ENCODE results near the gene ACOT6.
"Not testable (repeated sequence)": the region's sequence is repeated elsewhere in the genome, so short reads cannot be mapped to it uniquely, and the experiment has no call there.

ACOT6 gene

DNA sequence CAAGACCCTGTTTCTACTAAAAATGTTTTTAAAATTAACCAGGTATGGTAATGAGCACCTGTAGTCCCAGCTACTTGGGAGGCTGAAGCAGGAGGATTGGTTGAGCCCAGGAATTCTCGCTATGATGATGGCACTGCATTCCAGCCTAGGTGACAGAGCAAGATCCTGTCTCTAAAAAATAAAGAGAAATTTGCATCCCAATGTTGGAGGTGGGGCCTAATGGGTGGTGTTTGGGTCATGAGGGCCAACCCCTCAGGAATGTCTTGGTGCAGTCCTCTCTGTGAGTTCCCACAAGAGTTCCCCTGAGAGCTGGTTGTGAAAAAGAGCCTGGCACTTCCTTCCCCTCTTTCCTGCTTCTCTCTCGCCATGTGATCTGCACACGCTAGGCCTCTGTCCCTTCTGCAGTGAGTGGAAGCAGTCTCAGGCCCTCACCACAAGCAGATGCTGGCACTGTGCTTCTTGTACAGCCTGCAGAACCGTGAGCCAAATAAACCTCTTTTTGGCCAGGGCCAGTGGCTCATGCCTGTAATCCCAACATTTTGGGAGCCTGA lies 11.3 kb downstream of the ACOT6 start:
- Histone ChIP-seq H3K4me3 (ENCODE audit: low read depth in 1 of 2, low read length in 2 of 2) (no peak overlapping the region), H3K36me3 (ENCODE audit: control insufficient read depth in 1 of 2, insufficient read depth in 2 of 2, low read length in 2 of 2) (no peaks in the 10 kb centered on the region), H3K27me3 (ENCODE audit: control insufficient read depth in 1 of 2, insufficient read depth in 2 of 2, low read length in 2 of 2) (no peaks in the 10 kb centered on the region), H3K4me1 (ENCODE audit: control insufficient read depth in 1 of 2, insufficient read depth in 2 of 2, low read length in 2 of 2) (no peaks in the 10 kb centered on the region), H3K9me3 (ENCODE audit: control insufficient read depth in 1 of 2, low read length in 2 of 2) (no peaks in the 10 kb centered on the region), H3K9ac (ENCODE audit: low read depth in 1 of 2, low read length in 2 of 2) (no peak overlapping the region), H3K27ac (ENCODE audit: low read depth, low read length) (no peak overlapping the region)

DNA sequence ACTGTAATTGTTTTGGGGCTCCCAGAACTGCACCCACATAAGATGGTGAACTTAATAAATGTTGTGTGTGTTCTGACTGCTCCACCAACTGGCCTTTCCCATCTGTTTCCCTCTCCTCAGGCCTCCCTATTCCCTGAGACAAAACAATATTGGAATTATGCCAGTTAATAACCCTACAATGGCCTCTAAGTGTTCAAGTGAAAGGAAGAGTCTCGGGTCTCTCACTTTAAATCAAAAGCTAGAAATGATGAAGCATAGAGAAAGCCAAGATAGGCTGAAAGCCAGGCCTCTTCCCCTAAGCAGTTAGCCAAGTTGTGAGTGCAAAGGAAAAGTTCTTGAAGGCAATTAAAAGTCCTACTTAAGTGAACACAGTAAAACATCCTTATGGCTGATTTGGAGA lies 13.4 kb downstream of the ACOT6 start:
- Histone ChIP-seq H3K4me1 (ENCODE audit: control insufficient read depth in 1 of 2, insufficient read depth in 2 of 2, low read length in 2 of 2) (no peaks in the 10 kb centered on the region), H3K36me3 (ENCODE audit: control insufficient read depth in 1 of 2, insufficient read depth in 2 of 2, low read length in 2 of 2) (no peaks in the 10 kb centered on the region), H3K27ac (ENCODE audit: low read depth, low read length) (no peak overlapping the region), H3K27me3 (ENCODE audit: control insufficient read depth in 1 of 2, insufficient read depth in 2 of 2, low read length in 2 of 2) (no peaks in the 10 kb centered on the region), H3K4me3 (ENCODE audit: low read depth in 1 of 2, low read length in 2 of 2) (no peak overlapping the region), H3K9ac (ENCODE audit: low read depth in 1 of 2, low read length in 2 of 2) (no peak overlapping the region), H3K9me3 (ENCODE audit: control insufficient read depth in 1 of 2, low read length in 2 of 2) (no peaks in the 10 kb centered on the region)

DNA sequence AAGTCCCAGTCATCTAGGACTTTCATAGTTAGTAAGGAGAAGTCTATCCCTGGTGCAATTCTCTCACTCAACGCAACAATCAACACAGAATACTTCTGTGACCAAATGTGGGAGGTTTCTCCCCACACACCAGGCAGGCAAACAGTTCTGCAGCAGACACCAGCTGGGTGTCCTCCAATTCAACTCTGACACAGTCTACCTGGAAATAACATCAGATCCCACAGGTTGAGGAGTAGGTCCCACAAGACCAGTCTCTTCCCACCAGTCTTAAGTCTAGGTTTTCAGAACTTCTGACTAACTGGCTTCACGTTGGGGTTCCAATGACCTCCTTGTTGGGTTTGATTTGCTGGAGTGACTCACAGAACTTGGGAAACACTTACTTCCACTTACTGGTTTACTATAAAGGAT lies 14.8 kb downstream of the ACOT6 start:
- no peak overlapping the region for H3K27ac ChIP-seq (ENCODE audit: low read depth, low read length)
- H3K4me1 ChIP-seq (ENCODE audit: control insufficient read depth in 1 of 2, insufficient read depth in 2 of 2, low read length in 2 of 2), result no peaks in the 10 kb centered on the region
- no peaks in the 10 kb centered on the region for H3K36me3 ChIP-seq (ENCODE audit: control insufficient read depth in 1 of 2, insufficient read depth in 2 of 2, low read length in 2 of 2)
- no peak overlapping the region for H3K9ac ChIP-seq (ENCODE audit: low read depth in 1 of 2, low read length in 2 of 2)
- H3K4me3 ChIP-seq (ENCODE audit: low read depth in 1 of 2, low read length in 2 of 2), result no peak overlapping the region
- H3K9me3 ChIP-seq (ENCODE audit: control insufficient read depth in 1 of 2, low read length in 2 of 2), result no peaks in the 10 kb centered on the region
- H3K27me3 ChIP-seq (ENCODE audit: control insufficient read depth in 1 of 2, insufficient read depth in 2 of 2, low read length in 2 of 2), result no peaks in the 10 kb centered on the region

DNA sequence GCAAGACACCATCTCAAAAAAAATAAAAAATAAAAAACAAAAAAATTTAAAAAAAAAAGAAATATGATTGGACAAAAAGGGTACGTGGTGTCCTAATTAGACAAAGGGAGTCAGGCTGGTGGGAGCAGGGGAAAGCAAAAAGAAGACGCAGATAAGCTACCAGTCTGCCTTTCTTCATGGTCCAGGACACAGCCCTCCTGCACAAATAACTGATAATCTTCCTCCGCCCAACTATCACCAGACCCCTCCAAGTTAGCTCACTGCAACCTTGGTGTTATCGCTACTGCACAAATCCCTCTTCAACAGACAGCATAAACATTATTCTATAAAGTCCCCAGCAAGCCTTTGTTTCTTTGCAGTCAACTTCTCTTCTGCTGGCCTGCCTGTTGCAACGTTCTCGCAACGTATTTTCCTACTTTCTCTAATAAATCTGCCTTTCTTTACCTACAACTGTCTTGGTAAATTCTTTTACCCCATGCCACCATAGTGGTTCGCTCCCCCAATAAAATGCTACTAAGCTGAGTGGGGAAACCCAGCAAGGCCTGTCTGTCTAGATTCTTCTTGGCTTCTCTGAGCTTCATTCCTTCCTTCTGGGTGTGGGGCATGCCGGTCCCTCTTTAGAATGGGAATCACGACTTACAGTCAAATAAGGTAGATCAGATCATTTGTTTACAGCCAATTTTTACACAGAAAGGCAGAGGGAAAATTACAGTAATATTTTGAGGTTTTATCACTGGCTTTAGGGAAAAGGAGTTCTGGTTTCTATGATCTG lies 17.9 kb downstream of the ACOT6 start:
- Histone ChIP-seq H3K9me3 (ENCODE audit: control insufficient read depth in 1 of 2, low read length in 2 of 2) (no peaks in the 10 kb centered on the region), H3K9ac (ENCODE audit: low read depth in 1 of 2, low read length in 2 of 2) (no peak overlapping the region), H3K4me1 (ENCODE audit: control insufficient read depth in 1 of 2, insufficient read depth in 2 of 2, low read length in 2 of 2) (peaks cover 4 to 5% of the 10 kb centered on the region in 2 donors), H3K36me3 (ENCODE audit: control insufficient read depth in 1 of 2, insufficient read depth in 2 of 2, low read length in 2 of 2) (no peaks in the 10 kb centered on the region), H3K27me3 (ENCODE audit: control insufficient read depth in 1 of 2, insufficient read depth in 2 of 2, low read length in 2 of 2) (no peaks in the 10 kb centered on the region), H3K27ac (ENCODE audit: low read depth, low read length) (no peak overlapping the region), H3K4me3 (ENCODE audit: low read depth in 1 of 2, low read length in 2 of 2) (no peak overlapping the region)

DNA sequence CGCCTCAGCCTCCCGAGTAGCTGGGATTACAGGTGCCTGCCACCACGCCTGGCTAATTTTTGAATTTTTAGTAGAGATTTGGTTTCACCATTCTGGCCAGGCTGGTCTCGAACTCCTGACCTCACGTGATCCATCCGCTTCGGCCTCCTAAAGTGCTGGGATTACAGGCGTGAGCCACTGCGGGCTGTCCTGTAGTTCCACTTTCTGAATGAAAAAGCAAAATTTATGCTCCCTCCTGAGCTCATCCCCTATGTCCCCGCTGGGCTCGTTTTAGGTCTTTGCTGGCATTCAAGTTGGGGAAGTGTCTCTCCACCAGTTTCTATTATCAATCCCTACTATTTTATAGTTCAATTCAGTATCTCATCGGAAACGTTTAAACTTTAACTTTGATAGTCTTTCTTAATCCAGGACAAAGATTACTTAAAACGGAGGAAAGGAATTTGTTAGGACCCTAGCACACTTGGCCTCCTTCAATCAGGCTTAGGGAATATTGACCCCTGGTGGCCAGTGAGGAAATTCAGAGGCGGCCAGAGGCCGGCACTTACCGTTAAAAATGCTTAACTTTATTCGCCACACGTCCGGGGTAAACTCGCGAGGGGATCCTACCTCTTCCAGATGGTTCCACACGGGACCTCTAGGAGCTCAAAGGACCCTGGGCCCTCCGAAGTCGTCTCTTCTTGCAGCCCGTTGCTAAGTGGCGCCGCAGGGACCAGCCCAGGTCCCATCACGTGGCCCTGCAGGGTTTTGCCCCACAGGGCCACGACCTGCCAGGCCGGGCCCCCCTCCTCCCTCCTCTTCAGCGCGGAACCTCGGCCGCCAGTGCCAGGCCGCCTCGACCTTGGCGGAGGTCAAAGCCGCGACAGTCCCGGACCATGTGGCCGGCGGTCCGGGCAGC lies 21.0 kb downstream of the ACOT6 start:
- H3K9ac ChIP-seq (ENCODE audit: low read depth in 1 of 2, low read length in 2 of 2), result peak overlapping the region; percentile 48 to 64
- H3K4me1 ChIP-seq (ENCODE audit: control insufficient read depth in 1 of 2, insufficient read depth in 2 of 2, low read length in 2 of 2), result peaks cover 4 to 5% of the 10 kb centered on the region in 2 donors
- no peaks in the 10 kb centered on the region for H3K27me3 ChIP-seq (ENCODE audit: control insufficient read depth in 1 of 2, insufficient read depth in 2 of 2, low read length in 2 of 2)

GRCh38 chr14:73634011-73634833 lies 21.9 kb downstream of the ACOT6 start:
- peak overlapping the region; percentile 48 to 64 for H3K9ac ChIP-seq (ENCODE audit: low read depth in 1 of 2, low read length in 2 of 2)
- H3K27me3 ChIP-seq (ENCODE audit: control insufficient read depth in 1 of 2, insufficient read depth in 2 of 2, low read length in 2 of 2), result no peaks in the 10 kb centered on the region
- no peak overlapping the region for H3K27ac ChIP-seq (ENCODE audit: low read depth, low read length)
- no peaks in the 10 kb centered on the region for H3K9me3 ChIP-seq (ENCODE audit: control insufficient read depth in 1 of 2, low read length in 2 of 2)
- H3K4me3 ChIP-seq (ENCODE audit: low read depth in 1 of 2, low read length in 2 of 2), result peak overlapping the region; percentile 72 to 77
- H3K4me1 ChIP-seq (ENCODE audit: control insufficient read depth in 1 of 2, insufficient read depth in 2 of 2, low read length in 2 of 2), result peaks cover 4 to 5% of the 10 kb centered on the region in 2 donors
- no peaks in the 10 kb centered on the region for H3K36me3 ChIP-seq (ENCODE audit: control insufficient read depth in 1 of 2, insufficient read depth in 2 of 2, low read length in 2 of 2)

More for the DNA sequence above, 21.0 kb downstream of the ACOT6 start:
- H3K36me3 ChIP-seq (ENCODE audit: control insufficient read depth in 1 of 2, insufficient read depth in 2 of 2, low read length in 2 of 2), result no peaks in the 10 kb centered on the region
- H3K4me3 ChIP-seq (ENCODE audit: low read depth in 1 of 2, low read length in 2 of 2), result peak overlapping the region; percentile 72 to 77
- H3K9me3 ChIP-seq (ENCODE audit: control insufficient read depth in 1 of 2, low read length in 2 of 2), result no peaks in the 10 kb centered on the region
- H3K27ac ChIP-seq (ENCODE audit: low read depth, low read length), result no peak overlapping the region

DNA sequence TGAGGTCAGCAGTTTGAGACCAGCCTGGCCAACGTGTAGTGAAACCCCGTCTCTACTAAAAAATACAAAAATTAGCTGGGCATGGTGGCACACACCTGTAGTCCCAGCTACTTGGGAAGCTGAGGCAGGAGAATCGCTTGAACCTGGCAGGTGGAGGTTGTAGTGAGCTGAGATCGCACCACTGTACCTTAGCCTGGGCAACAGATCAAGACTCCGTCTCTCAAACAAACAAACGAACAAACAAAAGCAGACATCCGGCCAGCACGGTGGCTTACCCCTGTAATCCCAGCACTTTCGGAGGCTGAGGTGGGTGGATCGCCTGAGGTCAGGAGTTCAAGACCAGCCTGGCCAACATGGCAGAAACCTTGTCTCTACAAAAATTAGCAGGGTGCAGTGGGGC lies 24.0 kb downstream of the ACOT6 start:
- H3K9ac ChIP-seq (ENCODE audit: low read depth in 1 of 2, low read length in 2 of 2); H3K4me1 ChIP-seq (ENCODE audit: control insufficient read depth in 1 of 2, insufficient read depth in 2 of 2, low read length in 2 of 2); H3K4me3 ChIP-seq (ENCODE audit: low read depth in 1 of 2, low read length in 2 of 2); H3K27ac ChIP-seq (ENCODE audit: low read depth, low read length); H3K36me3 ChIP-seq (ENCODE audit: control insufficient read depth in 1 of 2, insufficient read depth in 2 of 2, low read length in 2 of 2); H3K27me3 ChIP-seq (ENCODE audit: control insufficient read depth in 1 of 2, insufficient read depth in 2 of 2, low read length in 2 of 2); H3K9me3 ChIP-seq (ENCODE audit: control insufficient read depth in 1 of 2, low read length in 2 of 2): not testable (repeated sequence)

GRCh38 chr14:73637830-73638229 lies 25.5 kb downstream of the ACOT6 start:
- Histone ChIP-seq H3K4me1 (ENCODE audit: control insufficient read depth in 1 of 2, insufficient read depth in 2 of 2, low read length in 2 of 2) (peaks cover 4 to 5% of the 10 kb centered on the region in 2 donors), H3K27ac (ENCODE audit: low read depth, low read length) (no peak overlapping the region), H3K27me3 (ENCODE audit: control insufficient read depth in 1 of 2, insufficient read depth in 2 of 2, low read length in 2 of 2) (no peaks in the 10 kb centered on the region), H3K4me3 (ENCODE audit: low read depth in 1 of 2, low read length in 2 of 2) (no peak overlapping the region), H3K36me3 (ENCODE audit: control insufficient read depth in 1 of 2, insufficient read depth in 2 of 2, low read length in 2 of 2) (no peaks in the 10 kb centered on the region), H3K9ac (ENCODE audit: low read depth in 1 of 2, low read length in 2 of 2) (no peak overlapping the region), H3K9me3 (ENCODE audit: control insufficient read depth in 1 of 2, low read length in 2 of 2) (no peaks in the 10 kb centered on the region)

DNA sequence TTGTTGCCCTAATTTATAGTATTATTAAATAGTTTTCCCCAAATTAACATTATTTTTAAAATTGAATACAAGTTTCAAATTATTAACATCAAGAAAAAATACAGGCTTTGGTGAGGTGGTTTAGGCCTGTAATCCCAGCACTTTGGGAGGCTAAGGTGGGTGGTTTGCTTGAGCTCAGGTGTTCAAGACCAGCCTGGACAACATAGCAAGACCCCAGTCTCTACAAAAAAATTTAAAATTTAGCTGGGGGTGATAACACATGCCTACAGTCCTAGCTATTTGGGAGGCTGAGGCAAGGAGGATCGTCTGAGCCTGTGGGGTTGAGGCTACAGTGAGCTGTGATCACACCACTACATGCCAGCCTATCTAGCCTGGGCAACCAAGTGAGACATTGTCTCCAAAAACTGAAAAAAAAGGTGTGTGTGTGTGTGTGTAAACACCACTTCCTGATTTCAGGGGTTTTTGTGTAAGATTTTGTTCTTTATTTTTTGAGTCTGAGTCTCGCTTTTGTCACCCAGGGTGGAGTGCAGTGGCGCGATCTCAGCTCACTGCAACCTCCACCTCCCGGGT lies 28.6 kb downstream of the ACOT6 start:
- H3K9ac ChIP-seq (ENCODE audit: low read depth in 1 of 2, low read length in 2 of 2), result no peak overlapping the region
- no peaks in the 10 kb centered on the region for H3K9me3 ChIP-seq (ENCODE audit: control insufficient read depth in 1 of 2, low read length in 2 of 2)
- no peaks in the 10 kb centered on the region for H3K27me3 ChIP-seq (ENCODE audit: control insufficient read depth in 1 of 2, insufficient read depth in 2 of 2, low read length in 2 of 2)
- H3K4me1 ChIP-seq (ENCODE audit: control insufficient read depth in 1 of 2, insufficient read depth in 2 of 2, low read length in 2 of 2), result peaks cover 8 to 10% of the 10 kb centered on the region in 2 donors
- H3K27ac ChIP-seq (ENCODE audit: low read depth, low read length), result no peak overlapping the region
- no peaks in the 10 kb centered on the region for H3K36me3 ChIP-seq (ENCODE audit: control insufficient read depth in 1 of 2, insufficient read depth in 2 of 2, low read length in 2 of 2)
- no peak overlapping the region for H3K4me3 ChIP-seq (ENCODE audit: low read depth in 1 of 2, low read length in 2 of 2)
